ENCODE data around the gene DUSP22. TPM values are rescaled to one million over a fixed set of nuclear protein-coding genes. Genes with fewer than 3 reads are reported as not detected.

DUSP22 gene
- polyA plus RNA-seq, 4 donors: 18.8 to 40.0 (median 29.1) TPM

DNA sequence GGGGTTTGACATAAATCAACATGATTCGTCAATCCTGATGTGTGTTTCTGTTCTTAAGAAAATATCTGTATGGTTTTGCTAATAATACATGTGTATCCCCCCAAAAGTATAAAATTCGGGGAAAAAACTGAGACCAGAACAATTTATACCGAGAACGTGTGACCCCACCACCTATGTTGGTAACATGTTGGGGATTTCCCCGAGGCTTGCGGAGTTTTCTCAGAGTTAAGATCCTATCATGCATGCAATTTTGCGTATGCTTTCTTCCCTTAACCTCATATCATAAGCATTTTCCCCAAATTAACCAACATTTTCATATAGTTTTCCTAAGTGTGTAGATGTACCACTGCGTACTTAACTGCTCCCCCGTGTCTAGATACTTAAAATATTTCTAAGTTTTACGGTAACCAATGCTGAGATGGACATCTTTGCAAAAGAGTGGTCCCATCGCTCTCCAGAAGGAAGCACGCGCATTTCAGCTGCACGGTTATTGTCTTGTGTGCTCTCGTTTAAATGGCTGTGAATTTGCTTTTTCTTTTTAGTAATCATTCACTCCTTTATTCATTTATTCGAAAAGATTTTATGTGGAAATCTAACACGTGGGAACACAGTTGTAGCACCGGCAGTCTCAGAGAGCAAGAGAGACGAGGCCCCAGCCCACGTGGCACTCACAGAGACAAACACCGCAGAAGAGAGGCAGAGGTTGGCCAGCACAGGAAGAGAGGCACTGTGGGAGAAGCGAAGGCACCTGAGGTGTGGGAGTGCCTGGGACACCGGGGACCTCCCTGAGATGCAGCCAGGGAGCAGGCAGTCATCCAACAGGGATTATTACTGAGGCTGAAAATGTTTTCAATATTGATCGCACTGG, 86.0 kb downstream of the DUSP22 start:
- Histone ChIP-seq H3K36me3 (ENCODE audit: control insufficient read depth in 3 of 3, insufficient read depth in 2 of 3, low read depth in 1 of 3, low read length in 3 of 3) (no peaks in the 10 kb centered on the region), H3K27me3 (ENCODE audit: control insufficient read depth in 3 of 3, insufficient read depth in 3 of 3, low read length in 3 of 3) (peaks cover 0 to 6% (median 5%) of the 10 kb centered on the region in 3 donors), H3K9me3 (ENCODE audit: control insufficient read depth in 2 of 2, insufficient read depth in 1 of 2, low read depth in 1 of 2, low read length in 1 of 2) (peaks cover 3 to 4% of the 10 kb centered on the region in 2 donors), H3K4me1 (ENCODE audit: control insufficient read depth in 3 of 3, insufficient read depth in 2 of 3, low read depth in 1 of 3, low read length in 2 of 3) (no peaks in the 10 kb centered on the region), H3K27ac (ENCODE audit: low read depth in 1 of 3, low read length in 2 of 3) (no peak overlapping the region), H3K4me3 (ENCODE audit: low read depth in 1 of 3, low read length in 3 of 3) (no peak overlapping the region)
- 84 to 86% (median 85%) methylated on average over 24 of the region's 24 CpGs for WGBS, 3 donors
- FAIRE-seq (no peak), DNase-seq (no peak)

DNA sequence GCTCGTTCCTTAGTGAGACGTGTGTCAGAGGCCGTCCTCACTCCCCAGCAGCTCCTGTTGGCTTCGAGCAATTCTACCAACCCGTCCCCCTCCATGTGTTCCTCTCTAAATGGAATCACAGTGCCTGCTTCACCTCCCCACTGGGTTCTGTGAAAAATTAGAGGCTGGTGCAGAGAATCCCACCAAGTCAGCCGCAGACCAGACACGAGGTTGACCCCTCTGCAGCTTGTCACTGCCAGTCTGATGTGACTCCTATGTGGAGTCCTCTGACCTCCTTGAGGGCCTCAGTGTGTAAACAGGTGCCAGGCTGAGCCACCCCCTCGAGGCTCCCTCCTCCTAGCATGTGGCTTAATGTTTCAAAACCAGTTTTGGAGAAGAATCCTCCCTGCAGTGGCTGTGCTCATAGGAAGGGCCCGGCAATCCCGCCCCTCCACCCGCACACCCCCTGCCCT, 86.7 kb downstream of the DUSP22 start:
- H3K27ac ChIP-seq (ENCODE audit: low read depth in 1 of 3, low read length in 2 of 3): no peak overlapping the region

DNA sequence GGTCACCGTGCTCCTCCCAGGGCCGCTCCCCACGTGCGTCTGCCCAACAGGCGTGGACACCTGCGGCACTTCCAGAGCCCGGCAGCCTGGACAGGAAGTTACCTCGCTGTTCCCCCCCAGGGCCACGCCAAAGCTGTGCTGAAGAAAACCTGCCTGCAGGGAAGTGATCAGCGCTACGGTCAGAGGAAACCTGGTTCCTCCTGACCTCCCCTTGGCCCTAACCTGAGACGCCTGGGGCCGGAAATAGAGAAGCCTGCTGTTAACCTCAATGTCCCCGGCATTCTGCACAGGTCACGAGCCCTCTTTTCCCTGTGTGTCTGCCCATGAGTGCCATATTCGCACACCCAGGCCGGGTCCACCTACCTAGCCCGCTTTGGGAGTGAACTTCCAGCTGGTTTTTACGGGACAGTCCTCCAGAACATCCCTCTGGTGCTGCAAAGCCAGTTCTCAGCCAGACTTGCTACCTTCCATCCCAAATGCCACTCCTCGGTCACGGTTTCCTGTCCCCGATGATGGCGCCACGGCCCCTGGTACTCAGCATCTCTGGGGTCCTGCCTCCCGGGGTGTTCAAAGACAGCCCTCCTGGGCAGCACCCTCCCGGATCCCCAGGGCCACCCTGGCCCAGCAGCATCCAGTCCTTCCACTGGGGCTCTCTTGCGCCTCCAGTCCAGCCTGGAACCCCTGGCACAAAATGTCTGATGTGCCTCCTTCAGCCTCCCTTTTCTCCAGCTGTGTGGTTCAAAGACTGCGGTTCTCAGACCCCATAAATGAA, 87.3 kb downstream of the DUSP22 start:
- Histone ChIP-seq H3K27me3 (ENCODE audit: control insufficient read depth in 3 of 3, insufficient read depth in 3 of 3, low read length in 3 of 3) (peaks cover 0 to 5% (median 2%) of the 10 kb centered on the region in 3 donors), H3K27ac (ENCODE audit: low read depth in 1 of 3, low read length in 2 of 3) (no peak overlapping the region), H3K4me1 (ENCODE audit: control insufficient read depth in 3 of 3, insufficient read depth in 2 of 3, low read depth in 1 of 3, low read length in 2 of 3) (no peaks in the 10 kb centered on the region), H3K4me3 (ENCODE audit: low read depth in 1 of 3, low read length in 3 of 3) (no peak overlapping the region), H3K9me3 (ENCODE audit: control insufficient read depth in 2 of 2, insufficient read depth in 1 of 2, low read depth in 1 of 2, low read length in 1 of 2) (peaks cover 3% of the 10 kb centered on the region in 2 donors), H3K36me3 (ENCODE audit: control insufficient read depth in 3 of 3, insufficient read depth in 2 of 3, low read depth in 1 of 3, low read length in 3 of 3) (no peaks in the 10 kb centered on the region)
- no peak for DNase-seq
- WGBS, 3 donors: 73 to 76% (median 74%) methylated on average over 28 of the region's 28 CpGs
- no peak for FAIRE-seq

More for the DNA sequence above, 86.7 kb downstream of the DUSP22 start:
- Histone ChIP-seq H3K4me3 (ENCODE audit: low read depth in 1 of 3, low read length in 3 of 3) (no peak overlapping the region), H3K9me3 (ENCODE audit: control insufficient read depth in 2 of 2, insufficient read depth in 1 of 2, low read depth in 1 of 2, low read length in 1 of 2) (peaks cover 3% of the 10 kb centered on the region in 2 donors), H3K27me3 (ENCODE audit: control insufficient read depth in 3 of 3, insufficient read depth in 3 of 3, low read length in 3 of 3) (peaks cover 0 to 5% (median 3%) of the 10 kb centered on the region in 3 donors), H3K36me3 (ENCODE audit: control insufficient read depth in 3 of 3, insufficient read depth in 2 of 3, low read depth in 1 of 3, low read length in 3 of 3) (no peaks in the 10 kb centered on the region), H3K4me1 (ENCODE audit: control insufficient read depth in 3 of 3, insufficient read depth in 2 of 3, low read depth in 1 of 3, low read length in 2 of 3) (no peaks in the 10 kb centered on the region)
- no peak for DNase-seq
- WGBS, 3 donors: 68 to 78% (median 74%) methylated on average over 11 of the region's 11 CpGs
- no peak for FAIRE-seq

DNA sequence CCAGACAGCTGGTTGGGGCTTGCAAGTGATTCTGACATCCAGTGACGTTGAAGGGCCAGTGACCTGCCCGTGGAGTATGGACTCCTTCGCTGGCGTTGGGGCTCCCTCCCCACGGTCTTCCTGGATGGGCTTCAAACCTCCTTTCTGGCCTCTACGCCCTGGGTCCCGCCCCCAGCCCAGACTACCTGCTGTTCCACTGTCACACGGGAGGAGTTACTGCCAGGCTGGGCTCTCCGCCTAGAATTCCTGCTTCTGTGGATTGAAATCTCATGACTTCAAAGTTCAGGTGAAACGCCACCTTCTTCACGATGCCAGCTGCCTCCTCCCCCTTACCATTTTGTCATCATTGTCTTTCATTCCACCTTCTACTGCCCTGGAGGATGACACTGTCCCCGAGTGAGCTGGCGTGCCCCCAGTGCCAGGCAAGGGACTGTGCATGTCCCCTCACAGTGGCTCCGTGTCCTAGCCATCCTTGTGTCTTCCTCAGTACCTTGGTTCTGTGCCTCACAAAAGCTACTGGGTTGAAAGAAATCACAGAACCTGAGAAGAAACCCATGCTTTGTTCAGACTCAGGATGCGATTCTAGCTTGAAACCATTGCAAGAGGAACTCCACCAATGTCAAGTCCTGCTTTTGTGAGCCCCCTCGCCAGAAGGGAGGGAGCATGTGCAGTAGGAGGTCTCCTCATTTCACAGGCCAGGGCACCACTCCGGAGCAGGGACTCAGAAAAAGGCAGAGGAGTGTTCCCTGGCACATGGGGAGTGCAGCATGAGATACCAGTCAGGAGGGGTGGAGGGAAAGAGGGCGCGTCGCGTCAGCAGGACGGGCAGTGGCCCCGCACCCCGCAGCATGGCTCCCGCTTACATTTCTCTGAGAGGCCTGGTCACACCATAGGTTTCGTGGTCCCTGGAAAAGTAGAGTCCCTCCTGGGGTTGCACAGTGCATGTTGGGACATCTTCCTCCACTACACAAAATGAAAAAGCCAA, 88.2 kb downstream of the DUSP22 start:
- no peak for DNase-seq
- no peak overlapping the region for H3K27ac ChIP-seq (ENCODE audit: low read depth in 1 of 3, low read length in 2 of 3)
- peaks cover 3% of the 10 kb centered on the region in 2 donors for H3K9me3 ChIP-seq (ENCODE audit: control insufficient read depth in 2 of 2, insufficient read depth in 1 of 2, low read depth in 1 of 2, low read length in 1 of 2)
- H3K4me3 ChIP-seq (ENCODE audit: low read depth in 1 of 3, low read length in 3 of 3): no peak overlapping the region
- WGBS, 3 donors: 81 to 86% (median 86%) methylated on average over 26 of the region's 26 CpGs
- no peak for FAIRE-seq
- H3K27me3 ChIP-seq (ENCODE audit: control insufficient read depth in 3 of 3, insufficient read depth in 3 of 3, low read length in 3 of 3): peaks cover 0 to 5% (median 5%) of the 10 kb centered on the region in 3 donors
- H3K4me1 ChIP-seq (ENCODE audit: control insufficient read depth in 3 of 3, insufficient read depth in 2 of 3, low read depth in 1 of 3, low read length in 2 of 3): no peaks in the 10 kb centered on the region
- H3K36me3 ChIP-seq (ENCODE audit: control insufficient read depth in 3 of 3, insufficient read depth in 2 of 3, low read depth in 1 of 3, low read length in 3 of 3): no peaks in the 10 kb centered on the region

DNA sequence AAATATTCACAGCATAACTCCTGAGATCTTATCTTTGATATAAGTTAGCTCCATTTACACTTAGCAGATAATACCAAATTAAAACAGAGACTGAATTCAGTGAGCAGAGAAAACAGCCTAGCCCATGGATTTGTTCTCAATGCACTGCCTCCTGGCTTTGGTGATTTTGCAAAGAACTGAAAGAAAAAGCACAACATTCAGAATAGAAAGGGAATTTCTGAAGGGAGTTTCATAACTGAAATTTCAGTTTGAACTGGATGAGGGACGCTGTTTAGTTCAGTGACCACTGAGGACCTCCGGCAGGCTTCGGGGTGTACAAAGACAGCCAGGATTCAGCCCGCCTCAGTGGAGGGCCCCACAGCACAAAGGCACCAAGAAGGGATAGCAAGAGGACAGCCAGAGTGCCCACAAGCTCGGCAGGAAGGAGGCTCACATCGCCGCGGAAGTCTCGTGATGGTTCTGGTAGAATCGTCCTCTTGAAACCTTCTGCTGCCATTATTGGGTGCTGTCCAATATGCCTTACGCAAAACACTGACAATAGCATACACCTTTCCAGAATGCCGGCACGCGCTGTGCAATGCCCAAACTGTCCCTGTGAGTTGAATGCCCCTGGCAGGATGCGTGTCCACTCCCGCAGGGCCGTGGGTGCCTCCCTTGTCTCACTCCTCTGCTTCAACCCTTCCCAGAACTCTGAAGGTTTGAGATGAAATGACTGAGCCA, 89.6 kb downstream of the DUSP22 start:
- no peak overlapping the region for H3K4me3 ChIP-seq (ENCODE audit: low read depth in 1 of 3, low read length in 3 of 3)
- FAIRE-seq (no peak), DNase-seq (no peak)
- peaks cover 2 to 9% (median 7%) of the 10 kb centered on the region in 3 donors for H3K27me3 ChIP-seq (ENCODE audit: control insufficient read depth in 3 of 3, insufficient read depth in 3 of 3, low read length in 3 of 3)
- 85 to 87% (median 86%) methylated on average over 17 of the region's 17 CpGs for WGBS, 3 donors
- H3K9me3 ChIP-seq (ENCODE audit: control insufficient read depth in 2 of 2, insufficient read depth in 1 of 2, low read depth in 1 of 2, low read length in 1 of 2): peaks cover 3% of the 10 kb centered on the region in 2 donors
- H3K36me3 ChIP-seq (ENCODE audit: control insufficient read depth in 3 of 3, insufficient read depth in 2 of 3, low read depth in 1 of 3, low read length in 3 of 3): no peaks in the 10 kb centered on the region
- no peak overlapping the region for H3K27ac ChIP-seq (ENCODE audit: low read depth in 1 of 3, low read length in 2 of 3)
- H3K4me1 ChIP-seq (ENCODE audit: control insufficient read depth in 3 of 3, insufficient read depth in 2 of 3, low read depth in 1 of 3, low read length in 2 of 3): no peaks in the 10 kb centered on the region

DNA sequence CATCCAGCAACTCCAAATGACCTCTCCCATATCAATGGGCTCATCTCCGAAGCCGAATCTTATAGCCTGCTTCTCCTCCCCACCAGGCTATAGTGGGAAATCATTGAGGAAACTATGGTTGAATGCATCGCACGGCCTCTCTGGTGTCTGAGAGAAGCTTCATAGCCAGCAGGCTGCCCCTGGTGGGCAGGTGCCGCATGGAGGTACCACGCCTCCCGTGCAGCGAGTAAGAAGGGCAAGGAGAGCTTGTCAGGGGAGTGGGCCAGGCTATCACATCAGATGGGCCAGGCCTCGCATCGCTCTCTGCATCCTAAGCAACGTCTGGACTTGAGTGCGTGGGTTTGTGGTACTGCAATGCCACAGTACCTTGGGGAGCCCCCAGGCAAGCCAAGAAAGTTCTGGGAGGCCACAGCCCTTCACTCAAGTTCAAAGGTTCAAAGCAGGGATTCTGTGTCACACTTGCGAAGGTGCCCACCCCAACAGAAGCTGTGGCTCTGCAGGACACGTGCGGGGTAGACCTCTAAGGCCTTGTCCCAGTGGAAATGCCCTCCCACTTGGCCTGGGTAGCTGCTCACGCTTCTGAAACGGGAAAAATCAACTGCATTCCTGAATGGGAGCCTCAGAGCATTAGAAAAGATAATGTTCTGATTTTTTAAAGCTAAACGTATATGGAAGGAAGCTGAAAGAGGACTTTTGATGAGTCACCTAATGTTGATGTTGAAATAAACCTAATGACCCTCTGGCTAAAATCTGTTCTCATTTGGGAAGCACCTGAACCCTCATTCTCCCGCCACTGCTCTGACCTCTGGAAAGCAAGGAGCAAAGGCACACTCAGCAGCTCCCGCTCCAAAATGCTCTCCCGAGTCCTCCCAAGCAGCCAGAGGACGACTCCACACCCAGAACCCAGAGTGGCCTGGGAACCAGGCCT, 90.9 kb downstream of the DUSP22 start:
- DNase-seq (no peak), FAIRE-seq (no peak)
- Histone ChIP-seq H3K27me3 (ENCODE audit: control insufficient read depth in 3 of 3, insufficient read depth in 3 of 3, low read length in 3 of 3) (peaks cover 2 to 15% (median 7%) of the 10 kb centered on the region in 3 donors), H3K9me3 (ENCODE audit: control insufficient read depth in 2 of 2, insufficient read depth in 1 of 2, low read depth in 1 of 2, low read length in 1 of 2) (peaks cover 3% of the 10 kb centered on the region in 2 donors), H3K4me1 (ENCODE audit: control insufficient read depth in 3 of 3, insufficient read depth in 2 of 3, low read depth in 1 of 3, low read length in 2 of 3) (no peaks in the 10 kb centered on the region), H3K36me3 (ENCODE audit: control insufficient read depth in 3 of 3, insufficient read depth in 2 of 3, low read depth in 1 of 3, low read length in 3 of 3) (no peaks in the 10 kb centered on the region), H3K4me3 (ENCODE audit: low read depth in 1 of 3, low read length in 3 of 3) (no peak overlapping the region), H3K27ac (ENCODE audit: low read depth in 1 of 3, low read length in 2 of 3) (no peak overlapping the region)
- WGBS, 3 donors: 74 to 82% (median 82%) methylated on average over 22 of the region's 22 CpGs

DNA sequence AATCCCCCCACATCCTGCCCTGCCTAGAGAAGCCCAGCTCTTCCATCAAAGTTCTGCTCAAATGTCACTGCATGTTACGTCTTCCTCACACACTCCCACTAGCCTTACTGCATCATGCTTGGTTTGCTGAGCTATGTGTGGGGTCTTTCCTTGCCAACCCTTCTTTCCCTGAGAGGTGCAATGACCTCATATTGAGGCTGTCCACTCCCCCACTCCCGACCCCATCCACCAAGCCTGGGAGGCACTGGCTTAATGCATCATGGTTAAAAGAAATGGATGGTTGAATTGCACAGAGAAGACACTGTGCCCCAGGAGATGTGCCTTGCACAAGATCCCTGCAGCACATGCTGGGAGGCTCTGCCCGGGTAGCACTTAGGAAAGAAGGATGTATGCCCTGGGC, 91.6 kb downstream of the DUSP22 start:
- WGBS, 3 donors: 75 to 82% (median 77%) methylated on average over 3 of the region's 3 CpGs
- Histone ChIP-seq H3K4me1 (ENCODE audit: control insufficient read depth in 3 of 3, insufficient read depth in 2 of 3, low read depth in 1 of 3, low read length in 2 of 3) (no peaks in the 10 kb centered on the region), H3K36me3 (ENCODE audit: control insufficient read depth in 3 of 3, insufficient read depth in 2 of 3, low read depth in 1 of 3, low read length in 3 of 3) (no peaks in the 10 kb centered on the region), H3K27me3 (ENCODE audit: control insufficient read depth in 3 of 3, insufficient read depth in 3 of 3, low read length in 3 of 3) (peaks cover 2 to 20% (median 9%) of the 10 kb centered on the region in 3 donors), H3K4me3 (ENCODE audit: low read depth in 1 of 3, low read length in 3 of 3) (no peak overlapping the region), H3K27ac (ENCODE audit: low read depth in 1 of 3, low read length in 2 of 3) (no peak overlapping the region), H3K9me3 (ENCODE audit: control insufficient read depth in 2 of 2, insufficient read depth in 1 of 2, low read depth in 1 of 2, low read length in 1 of 2) (peaks cover 3% of the 10 kb centered on the region in 2 donors)
- DNase-seq: no peak
- no peak for FAIRE-seq

Data from small intestine (tissue), 7 donors.